SU-DHL-6 (cell line): ENCODE results near the gene HID1.

ENCODE experiments used
- H2AFZ ChIP-seq: fragments of 200-600 bp; sonication (generic); 2 replicates; pipeline ENCODE4 v1.6.1; 2014; ENCODE audit warnings: low read depth, mild to moderate bottlenecking, moderate library complexity, mixed read lengths, antibody characterized with exemption, low read length; ENCODE audit not compliant: severe bottlenecking
- H3F3A ChIP-seq: fragments of 200-600 bp; shearing (Covaris generic); 2 replicates; pipeline ENCODE4 v1.6.0; 2016; ENCODE audit warnings: antibody characterized with exemption, mild to moderate bottlenecking; ENCODE audit not compliant: insufficient read depth
- H3K27ac ChIP-seq: fragments of 200-600 bp; sonication (generic); 2 replicates; pipeline ENCODE4 v1.5.1; 2016; ENCODE audit warnings: low read depth, mild to moderate bottlenecking, low read length, moderate library complexity, mixed read lengths
- H3K27me3 ChIP-seq: fragments of 200-600 bp; sonication (generic), shearing (Covaris generic); 2 replicates; pipeline ENCODE4 v1.6.0; 2014; ENCODE audit warnings: mild to moderate bottlenecking, low read length
- H3K36me3 ChIP-seq: fragments of 200-600 bp; sonication (generic); 2 replicates; pipeline ENCODE4 v1.6.1; 2014; ENCODE audit warnings: mild to moderate bottlenecking, low read length, mixed read lengths
- H3K4me2 ChIP-seq: fragments of 300-600, 200-600 bp; shearing (Covaris generic), sonication (generic); 2 replicates; pipeline ENCODE4 v1.6.0; 2014; ENCODE audit warnings: low read length, low read depth, mild to moderate bottlenecking; ENCODE audit not compliant: poor library complexity, severe bottlenecking
- H3K4me3 ChIP-seq: fragments of 200-600 bp; sonication (generic); 2 replicates; pipeline ENCODE4 v1.5.1; 2014; ENCODE audit warnings: antibody characterized with exemption, low read length, mild to moderate bottlenecking, mixed read lengths; ENCODE audit not compliant: insufficient read depth, poor library complexity, severe bottlenecking
- H3K79me2 ChIP-seq: fragments of 200-600 bp; sonication (generic); 2 replicates; pipeline ENCODE4 v1.6.1; 2014; ENCODE audit warnings: mild to moderate bottlenecking, low read length, moderate library complexity; ENCODE audit not compliant: insufficient read depth
- H3K9ac ChIP-seq: fragments of 200-600 bp; sonication (generic); 2 replicates; pipeline ENCODE4 v1.7.0; 2014; ENCODE audit warnings: mild to moderate bottlenecking, low read length
- H3K9me2 ChIP-seq: fragments of 200-600 bp; sonication (generic); replicated peaks from 2 replicates; pipeline ENCODE4 v1.6.1; 2014; ENCODE audit warnings: low read length; ENCODE audit not compliant: insufficient read depth
- H3K9me3 ChIP-seq: fragments of 200-600 bp; sonication (generic); 2 replicates; pipeline ENCODE4 v1.6.1; 2014; ENCODE audit warnings: low read length, mixed read lengths; ENCODE audit not compliant: insufficient read depth
- H4K20me1 ChIP-seq: fragments of 200-600 bp; sonication (generic); 2 replicates; pipeline ENCODE4 v1.6.1; 2014; ENCODE audit warnings: low read depth, mild to moderate bottlenecking, antibody characterized with exemption, low read length, moderate library complexity, mixed read lengths
- CTCF ChIP-seq: fragments of 200-600 bp; sonication (generic); IDR thresholded peaks from one replicate; pipeline ENCODE4 v1.5.1; 2017; ENCODE audit warnings: antibody characterized with exemption, mild to moderate bottlenecking, low read length, moderate library complexity; ENCODE audit not compliant: insufficient read depth, poor library complexity, severe bottlenecking
- EZH2phosphoT487 ChIP-seq: fragments of 200-600 bp; sonication (generic), shearing (Covaris generic); conservative IDR thresholded peaks from 2 replicates; pipeline ENCODE4 v1.6.1; 2018; ENCODE audit warnings: mild to moderate bottlenecking, antibody characterized with exemption, low read length, moderate library complexity, mixed read lengths

HID1 gene

GRCh38 chr17:74979408-74980146 lies 7.0 kb upstream of the HID1 start:
- Histone ChIP-seq H3K79me2 (no peaks in the 10 kb centered on the region), H3K9me2 (no peaks in the 10 kb centered on the region), H4K20me1 (no peaks in the 10 kb centered on the region), H3F3A (no peaks in the 10 kb centered on the region), H3K4me2 (no peak overlapping the region), H3K9ac (no peak overlapping the region), H3K27ac (no peak overlapping the region), H2AFZ (no peak overlapping the region), H3K9me3 (no peaks in the 10 kb centered on the region), H3K36me3 (no peaks in the 10 kb centered on the region), H3K27me3 (no peaks in the 10 kb centered on the region), H3K4me3 (no peak overlapping the region)
- TF ChIP-seq EZH2phosphoT487, result no peak

GRCh38 chr17:74978240-74978639 lies 5.7 kb upstream of the HID1 start:
- no peaks in the 10 kb centered on the region for H3K9me2 ChIP-seq

GRCh38 chr17:74977802-74978201 lies 5.2 kb upstream of the HID1 start:
- Histone ChIP-seq H4K20me1 (no peaks in the 10 kb centered on the region), H3K4me3 (no peak overlapping the region), H3K79me2 (no peaks in the 10 kb centered on the region), H3K9me2 (no peaks in the 10 kb centered on the region), H2AFZ (no peak overlapping the region), H3K36me3 (no peaks in the 10 kb centered on the region), H3K9ac (no peak overlapping the region), H3K9me3 (no peaks in the 10 kb centered on the region), H3K27ac (no peak overlapping the region), H3K27me3 (no peaks in the 10 kb centered on the region), H3K4me2 (no peak overlapping the region), H3F3A (no peaks in the 10 kb centered on the region)
- TF ChIP-seq CTCF (no peak), EZH2phosphoT487 (no peak)

More at GRCh38 chr17:74978240-74978639, 5.7 kb upstream of the HID1 start:
- H3K9ac ChIP-seq, result no peak overlapping the region
- no peak overlapping the region for H3K4me2 ChIP-seq
- H3K27ac ChIP-seq, result no peak overlapping the region
- no peak overlapping the region for H2AFZ ChIP-seq
- H4K20me1 ChIP-seq, result no peaks in the 10 kb centered on the region
- no peak overlapping the region for H3K4me3 ChIP-seq
- no peaks in the 10 kb centered on the region for H3K9me3 ChIP-seq
- no peaks in the 10 kb centered on the region for H3F3A ChIP-seq
- H3K36me3 ChIP-seq, result no peaks in the 10 kb centered on the region
- no peaks in the 10 kb centered on the region for H3K79me2 ChIP-seq
- H3K27me3 ChIP-seq, result no peaks in the 10 kb centered on the region
- no peak for TF ChIP-seq EZH2phosphoT487

GRCh38 chr17:74975943-74976342 lies 3.4 kb upstream of the HID1 start:
- Histone ChIP-seq H3K9ac (no peak overlapping the region), H3F3A (no peaks in the 10 kb centered on the region), H2AFZ (no peak overlapping the region), H4K20me1 (no peaks in the 10 kb centered on the region), H3K9me2 (no peaks in the 10 kb centered on the region), H3K4me3 (no peak overlapping the region), H3K27ac (no peak overlapping the region), H3K9me3 (no peaks in the 10 kb centered on the region), H3K4me2 (no peak overlapping the region), H3K79me2 (no peaks in the 10 kb centered on the region), H3K27me3 (no peaks in the 10 kb centered on the region), H3K36me3 (no peaks in the 10 kb centered on the region)
- TF ChIP-seq EZH2phosphoT487 (no peak), CTCF (no peak)
